HepG2 (cell line): ENCODE measurements around the gene MAP1LC3B. TPM values are rescaled to one million over a fixed set of nuclear protein-coding genes. Genes with fewer than 3 reads are reported as not detected.

Source experiments
- CCDC6 ChIP-seq: sonication (generic); formaldehyde crosslinking; IDR thresholded peaks from 2 replicates; pipeline ENCODE4 v1.8.1; 2022; ENCODE audit warnings: mild to moderate bottlenecking, missing genetic modification reagents, moderate library complexity
- CREM ChIP-seq, 2 experiments: sonication (generic) in 1 of 2; formaldehyde crosslinking in 1 of 2; IDR thresholded peaks; 2 replicates each; pipeline versions ENCODE4 v1.4.0 to v1.6.1; 2016 to 2020; ENCODE audit warnings: antibody characterized with exemption in 1 of 2, mild to moderate bottlenecking in 1 of 2, missing genetic modification reagents in 1 of 2
- NR1H2 ChIP-seq: sonication (generic); formaldehyde crosslinking; IDR thresholded peaks from 2 replicates; pipeline ENCODE4 v1.8.1; 2022; ENCODE audit warnings: low read depth, missing genetic modification reagents, borderline replicate concordance
- RFX1 ChIP-seq: fragments of 450-650 bp; IDR thresholded peaks from 2 replicates; pipeline ENCODE4 v1.6.1; 2017
- XBP1 ChIP-seq: sonication (generic); formaldehyde crosslinking; IDR thresholded peaks from 2 replicates; pipeline ENCODE4 v1.5.0; 2020; ENCODE audit warnings: missing genetic modification reagents
- ZC3H13 ChIP-seq: sonication (generic); formaldehyde crosslinking; IDR thresholded peaks from 2 replicates; pipeline ENCODE4 v1.8.1; 2023; ENCODE audit warnings: mild to moderate bottlenecking, missing genetic modification reagents, moderate library complexity
- ZFP41 ChIP-seq: sonication (generic); formaldehyde crosslinking; IDR thresholded peaks from 2 replicates; pipeline ENCODE4 v1.4.0; 2020; ENCODE audit warnings: mild to moderate bottlenecking, missing genetic modification reagents, borderline replicate concordance
- ZNF17 ChIP-seq: sonication (generic); formaldehyde crosslinking; IDR thresholded peaks from 2 replicates; pipeline ENCODE4 v1.5.0; 2020; ENCODE audit warnings: mild to moderate bottlenecking, missing genetic modification reagents
- ZNF180 ChIP-seq: sonication (generic); formaldehyde crosslinking; IDR thresholded peaks from 2 replicates; pipeline ENCODE4 v1.4.0; 2020; ENCODE audit warnings: low read depth, missing genetic modification reagents, borderline replicate concordance
- ZNF333 ChIP-seq: sonication (generic); formaldehyde crosslinking; IDR thresholded peaks from 2 replicates; pipeline ENCODE4 v1.4.0; 2020; ENCODE audit warnings: mild to moderate bottlenecking, missing genetic modification reagents, borderline replicate concordance
- ZNF367 ChIP-seq: sonication (generic); formaldehyde crosslinking; IDR thresholded peaks from 2 replicates; pipeline ENCODE4 v1.4.0; 2020; ENCODE audit warnings: missing genetic modification reagents, borderline replicate concordance
- ZNF460 ChIP-seq: sonication (generic); formaldehyde crosslinking; IDR thresholded peaks from 2 replicates; pipeline ENCODE4 v1.5.1; 2020; ENCODE audit warnings: missing genetic modification reagents, mild to moderate bottlenecking, borderline replicate concordance
- ZNF782 ChIP-seq: sonication (generic); formaldehyde crosslinking; IDR thresholded peaks from 2 replicates; pipeline ENCODE4 v1.4.0; 2020; ENCODE audit warnings: missing genetic modification reagents, mild to moderate bottlenecking, borderline replicate concordance
- ZNF788 ChIP-seq: sonication (generic); formaldehyde crosslinking; IDR thresholded peaks from 2 replicates; pipeline ENCODE4 v1.5.0; 2020; ENCODE audit warnings: mild to moderate bottlenecking, missing genetic modification reagents, borderline replicate concordance
- polyA plus RNA-seq, 8 experiments: library from polyadenylated mRNA; depleted of rRNA in 3 of 8; stranded (reverse) in 7 of 8; unstranded in 1 of 8; fragments of >200 nt; fragmentation: Illumina TruSeq in 4 of 8; extraction: Trizol in 4 of 8; gene quantifications; 2 replicates each; pipeline versions ENCODE4 v1.2.1 to v1.2.3, GENCODE V29; 2011 to 2016; ENCODE audit warnings: low read depth in 4 of 8, missing spikeins in 1 of 8, mixed read lengths in 1 of 8; ENCODE audit not compliant: insufficient read depth in 1 of 8
- total RNA-seq, 5 experiments: library from RNA; depleted of rRNA; stranded (reverse); fragments of >200 nt; fragmentation: Illumina TruSeq; extraction: Trizol; gene quantifications; 2 replicates each; pipeline ENCODE4 v1.2.3, GENCODE V29; 2016; ENCODE audit warnings: low read depth in 1 of 5
- TF ChIP-seq, protein P1 (sequence below): sonication (generic); formaldehyde crosslinking; IDR thresholded peaks from 2 replicates; pipeline ENCODE4 v1.4.0; 2020; ENCODE audit warnings: missing genetic modification reagents
- TF ChIP-seq, protein P2 (sequence below): sonication (generic); formaldehyde crosslinking; IDR thresholded peaks from 2 replicates; pipeline ENCODE4 v1.4.0; 2020; ENCODE audit warnings: missing genetic modification reagents
- TF ChIP-seq, protein P3 (sequence below): sonication (generic); formaldehyde crosslinking; IDR thresholded peaks from 2 replicates; pipeline ENCODE4 v1.4.0; 2020; ENCODE audit warnings: missing genetic modification reagents, borderline replicate concordance
- TF ChIP-seq, protein P4 (sequence below): sonication (generic); formaldehyde crosslinking; IDR thresholded peaks from 2 replicates; pipeline ENCODE4 v1.5.0; 2020; ENCODE audit warnings: mild to moderate bottlenecking, missing genetic modification reagents, borderline replicate concordance

MAP1LC3B gene
- total and polyA plus RNA-seq, 2 of the 13 experiments (the other 11 are each of a cell fraction or from before 2014, with no cell fraction given): 15.7 to 37.4 TPM

DNA sequence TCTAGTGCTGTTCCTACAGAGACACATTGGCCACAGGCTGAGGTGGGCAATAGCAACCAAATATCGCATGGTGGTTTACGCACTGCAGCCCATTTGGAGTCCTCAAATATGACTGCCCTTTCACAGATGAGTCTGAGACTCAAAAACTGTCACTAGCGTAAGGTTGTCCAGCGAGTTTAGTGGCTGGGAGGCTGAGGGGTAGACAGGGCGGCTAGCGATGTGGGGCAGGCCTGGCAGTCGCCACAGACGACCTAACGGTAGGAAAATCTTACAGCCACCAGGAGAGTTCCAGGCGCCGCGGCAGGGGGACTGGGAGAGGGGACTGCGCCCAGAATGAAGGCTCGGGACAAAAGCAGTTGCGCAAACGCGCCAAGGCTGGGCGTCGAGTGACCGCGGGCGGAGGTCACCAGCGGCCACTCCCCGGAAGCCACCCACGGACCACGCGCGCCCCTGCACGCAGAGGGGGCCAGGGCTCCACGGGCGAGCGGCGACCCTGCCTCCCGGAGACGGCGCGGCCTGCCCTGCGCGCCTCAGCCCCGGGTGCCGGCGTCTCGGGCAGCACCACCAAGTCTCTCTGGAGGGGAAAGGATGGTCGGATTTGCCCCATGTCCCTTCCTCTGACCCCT, 699 bp upstream of the MAP1LC3B start (continued):
- TF ChIP-seq ZNF782 (CRISPR knock-in tag) (peak; percentile 25), ZFP41 (CRISPR knock-in tag) (no peak), CREM (IDR thresholded peaks at IDR 0.05) (no peak; the same call in 1 of the 2 replicates), CREM (CRISPR knock-in tag; IDR thresholded peaks at IDR 0.05) (no peak), ZNF788 (CRISPR knock-in tag) (no peak), ZNF333 (CRISPR knock-in tag) (no peak; the same call in 1 of the 2 replicates), ZNF367 (CRISPR knock-in tag) (no peak; the same call in 1 of the 2 replicates), ZNF180 (CRISPR knock-in tag) (no peak), RFX1 (no peak), ZNF17 (CRISPR knock-in tag) (no peak), ZC3H13 (0 out of 2 replicates have a peak, but pooled peaks have one; percentile 4), ZNF460 (no peak), XBP1 (CRISPR knock-in tag) (no peak; the same call in 1 of the 2 replicates), CCDC6 (CRISPR knock-in tag) (no peak; the same call in 1 of the 2 replicates), NR1H2 (peak; percentile 85)
- TF ChIP-seq, protein P1, sequence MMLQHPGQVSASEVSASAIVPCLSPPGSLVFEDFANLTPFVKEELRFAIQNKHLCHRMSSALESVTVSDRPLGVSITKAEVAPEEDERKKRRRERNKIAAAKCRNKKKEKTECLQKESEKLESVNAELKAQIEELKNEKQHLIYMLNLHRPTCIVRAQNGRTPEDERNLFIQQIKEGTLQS: 0 out of 2 replicates have a peak, but pooled peaks have one; percentile 22
- TF ChIP-seq, protein P2, sequence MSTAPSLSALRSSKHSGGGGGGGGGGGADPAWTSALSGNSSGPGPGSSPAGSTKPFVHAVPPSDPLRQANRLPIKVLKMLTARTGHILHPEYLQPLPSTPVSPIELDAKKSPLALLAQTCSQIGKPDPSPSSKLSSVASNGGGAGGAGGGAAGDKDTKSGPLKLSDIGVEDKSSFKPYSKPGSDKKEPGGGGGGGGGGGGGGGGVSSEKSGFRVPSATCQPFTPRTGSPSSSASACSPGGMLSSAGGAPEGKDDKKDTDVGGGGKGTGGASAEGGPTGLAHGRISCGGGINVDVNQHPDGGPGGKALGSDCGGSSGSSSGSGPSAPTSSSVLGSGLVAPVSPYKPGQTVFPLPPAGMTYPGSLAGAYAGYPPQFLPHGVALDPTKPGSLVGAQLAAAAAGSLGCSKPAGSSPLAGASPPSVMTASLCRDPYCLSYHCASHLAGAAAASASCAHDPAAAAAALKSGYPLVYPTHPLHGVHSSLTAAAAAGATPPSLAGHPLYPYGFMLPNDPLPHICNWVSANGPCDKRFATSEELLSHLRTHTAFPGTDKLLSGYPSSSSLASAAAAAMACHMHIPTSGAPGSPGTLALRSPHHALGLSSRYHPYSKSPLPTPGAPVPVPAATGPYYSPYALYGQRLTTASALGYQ (CRISPR knock-in tag): no peak
- TF ChIP-seq, protein P3, sequence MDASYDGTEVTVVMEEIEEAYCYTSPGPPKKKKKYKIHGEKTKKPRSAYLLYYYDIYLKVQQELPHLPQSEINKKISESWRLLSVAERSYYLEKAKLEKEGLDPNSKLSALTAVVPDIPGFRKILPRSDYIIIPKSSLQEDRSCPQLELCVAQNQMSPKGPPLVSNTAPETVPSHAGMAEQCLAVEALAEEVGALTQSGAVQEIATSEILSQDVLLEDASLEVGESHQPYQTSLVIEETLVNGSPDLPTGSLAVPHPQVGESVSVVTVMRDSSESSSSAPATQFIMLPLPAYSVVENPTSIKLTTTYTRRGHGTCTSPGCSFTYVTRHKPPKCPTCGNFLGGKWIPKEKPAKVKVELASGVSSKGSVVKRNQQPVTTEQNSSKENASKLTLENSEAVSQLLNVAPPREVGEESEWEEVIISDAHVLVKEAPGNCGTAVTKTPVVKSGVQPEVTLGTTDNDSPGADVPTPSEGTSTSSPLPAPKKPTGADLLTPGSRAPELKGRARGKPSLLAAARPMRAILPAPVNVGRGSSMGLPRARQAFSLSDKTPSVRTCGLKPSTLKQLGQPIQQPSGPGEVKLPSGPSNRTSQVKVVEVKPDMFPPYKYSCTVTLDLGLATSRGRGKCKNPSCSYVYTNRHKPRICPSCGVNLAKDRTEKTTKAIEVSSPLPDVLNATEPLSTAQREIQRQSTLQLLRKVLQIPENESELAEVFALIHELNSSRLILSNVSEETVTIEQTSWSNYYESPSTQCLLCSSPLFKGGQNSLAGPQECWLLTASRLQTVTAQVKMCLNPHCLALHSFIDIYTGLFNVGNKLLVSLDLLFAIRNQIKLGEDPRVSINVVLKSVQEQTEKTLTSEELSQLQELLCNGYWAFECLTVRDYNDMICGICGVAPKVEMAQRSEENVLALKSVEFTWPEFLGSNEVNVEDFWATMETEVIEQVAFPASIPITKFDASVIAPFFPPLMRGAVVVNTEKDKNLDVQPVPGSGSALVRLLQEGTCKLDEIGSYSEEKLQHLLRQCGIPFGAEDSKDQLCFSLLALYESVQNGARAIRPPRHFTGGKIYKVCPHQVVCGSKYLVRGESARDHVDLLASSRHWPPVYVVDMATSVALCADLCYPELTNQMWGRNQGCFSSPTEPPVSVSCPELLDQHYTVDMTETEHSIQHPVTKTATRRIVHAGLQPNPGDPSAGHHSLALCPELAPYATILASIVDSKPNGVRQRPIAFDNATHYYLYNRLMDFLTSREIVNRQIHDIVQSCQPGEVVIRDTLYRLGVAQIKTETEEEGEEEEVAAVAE (CRISPR knock-in tag): no peak
- TF ChIP-seq, protein P4, sequence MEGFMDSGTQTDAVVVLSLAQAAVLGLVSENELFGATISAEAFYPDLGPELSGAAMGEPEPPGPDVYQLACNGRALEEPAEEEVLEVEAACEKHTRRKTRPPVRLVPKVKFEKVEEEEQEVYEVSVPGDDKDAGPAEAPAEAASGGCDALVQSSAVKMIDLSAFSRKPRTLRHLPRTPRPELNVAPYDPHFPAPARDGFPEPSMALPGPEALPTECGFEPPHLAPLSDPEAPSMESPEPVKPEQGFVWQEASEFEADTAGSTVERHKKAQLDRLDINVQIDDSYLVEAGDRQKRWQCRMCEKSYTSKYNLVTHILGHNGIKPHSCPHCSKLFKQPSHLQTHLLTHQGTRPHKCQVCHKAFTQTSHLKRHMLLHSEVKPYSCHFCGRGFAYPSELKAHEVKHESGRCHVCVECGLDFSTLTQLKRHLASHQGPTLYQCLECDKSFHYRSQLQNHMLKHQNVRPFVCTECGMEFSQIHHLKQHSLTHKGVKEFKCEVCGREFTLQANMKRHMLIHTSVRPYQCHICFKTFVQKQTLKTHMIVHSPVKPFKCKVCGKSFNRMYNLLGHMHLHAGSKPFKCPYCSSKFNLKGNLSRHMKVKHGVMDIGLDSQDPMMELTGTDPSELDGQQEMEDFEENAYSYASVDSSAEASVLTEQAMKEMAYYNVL (CRISPR knock-in tag): no peak
